Measurements from ENCODE around the gene SC5D.

DNA sequence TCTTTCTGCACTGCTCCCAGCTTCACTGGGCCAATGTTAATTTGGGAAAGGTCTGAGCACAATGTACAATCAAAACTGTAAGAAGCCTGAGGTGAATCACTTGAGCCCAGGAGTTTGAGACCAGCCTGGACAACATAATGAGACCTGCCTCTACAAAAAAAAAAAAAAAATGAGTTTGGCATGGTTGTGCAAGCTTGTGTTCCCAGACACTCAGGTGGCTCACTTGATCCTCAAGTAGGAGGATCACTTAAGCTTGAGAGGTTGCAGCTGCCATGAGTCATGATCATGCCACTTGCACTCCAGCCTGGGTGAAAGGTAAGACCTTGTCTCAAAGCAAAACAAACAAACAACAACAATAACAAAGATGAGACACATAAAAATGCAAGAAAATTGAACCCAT, 38.6 kb upstream of the SC5D start:
- no peak for TF ChIP-seq EZH2 (IDR thresholded peaks at IDR 0.05; ENCODE audit: low read length, unreplicated experiment)
- TF ChIP-seq, protein P1, sequence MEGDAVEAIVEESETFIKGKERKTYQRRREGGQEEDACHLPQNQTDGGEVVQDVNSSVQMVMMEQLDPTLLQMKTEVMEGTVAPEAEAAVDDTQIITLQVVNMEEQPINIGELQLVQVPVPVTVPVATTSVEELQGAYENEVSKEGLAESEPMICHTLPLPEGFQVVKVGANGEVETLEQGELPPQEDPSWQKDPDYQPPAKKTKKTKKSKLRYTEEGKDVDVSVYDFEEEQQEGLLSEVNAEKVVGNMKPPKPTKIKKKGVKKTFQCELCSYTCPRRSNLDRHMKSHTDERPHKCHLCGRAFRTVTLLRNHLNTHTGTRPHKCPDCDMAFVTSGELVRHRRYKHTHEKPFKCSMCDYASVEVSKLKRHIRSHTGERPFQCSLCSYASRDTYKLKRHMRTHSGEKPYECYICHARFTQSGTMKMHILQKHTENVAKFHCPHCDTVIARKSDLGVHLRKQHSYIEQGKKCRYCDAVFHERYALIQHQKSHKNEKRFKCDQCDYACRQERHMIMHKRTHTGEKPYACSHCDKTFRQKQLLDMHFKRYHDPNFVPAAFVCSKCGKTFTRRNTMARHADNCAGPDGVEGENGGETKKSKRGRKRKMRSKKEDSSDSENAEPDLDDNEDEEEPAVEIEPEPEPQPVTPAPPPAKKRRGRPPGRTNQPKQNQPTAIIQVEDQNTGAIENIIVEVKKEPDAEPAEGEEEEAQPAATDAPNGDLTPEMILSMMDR (conservative IDR thresholded peaks at IDR 0.05; ENCODE audit: low read depth, low read length): no peak

All from PC-3 (cell line).